Dedifferentiated amniotic fluid mesenchymal stem cell (primary cell): Measurements from ENCODE around the gene NPEPPS.
"Not testable (repeated sequence)": the region's sequence is repeated elsewhere in the genome, so short reads cannot be mapped to it uniquely, and the experiment has no call there.

Source experiments
- DNase-seq: peaks from one replicate; pipeline ENCODE4 v3.0.0-alpha.2; 2016; ENCODE audit errors: extremely low spot score

NPEPPS gene

DNA sequence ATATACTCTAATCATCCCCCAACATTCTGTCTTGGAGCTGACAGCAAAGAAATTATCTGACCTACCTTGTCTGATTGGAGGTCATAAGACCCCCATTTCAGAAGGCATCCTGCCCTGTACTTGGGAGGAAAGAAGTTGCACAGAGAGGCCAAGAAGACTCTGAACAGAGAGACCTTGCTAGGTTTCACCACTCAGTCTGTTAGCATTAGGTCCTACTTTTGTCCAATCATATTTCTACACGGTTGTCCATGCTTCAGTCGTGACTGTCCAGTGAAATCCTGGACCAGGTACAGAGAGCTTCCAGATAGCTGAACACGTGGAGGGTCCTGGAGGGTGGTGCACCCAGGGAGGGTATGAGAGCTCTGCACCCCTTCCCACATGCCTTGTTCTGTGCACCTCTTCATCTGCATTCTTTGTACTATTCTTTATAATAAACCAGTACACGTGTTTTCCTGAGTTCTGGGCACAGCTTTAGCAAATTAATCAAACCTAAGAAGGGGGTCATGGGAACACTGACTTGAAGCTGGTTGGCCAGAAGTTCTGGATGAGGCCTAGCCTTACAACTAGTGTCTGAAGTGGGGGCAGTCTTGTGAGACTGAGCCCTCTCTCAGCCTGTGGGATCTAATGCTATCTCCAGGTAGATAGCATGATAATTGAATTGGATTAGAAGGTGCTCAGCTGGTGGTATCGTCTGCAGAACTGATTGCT lies 30.9 kb downstream of the NPEPPS start:
- not testable (repeated sequence) for DNase-seq

DNA sequence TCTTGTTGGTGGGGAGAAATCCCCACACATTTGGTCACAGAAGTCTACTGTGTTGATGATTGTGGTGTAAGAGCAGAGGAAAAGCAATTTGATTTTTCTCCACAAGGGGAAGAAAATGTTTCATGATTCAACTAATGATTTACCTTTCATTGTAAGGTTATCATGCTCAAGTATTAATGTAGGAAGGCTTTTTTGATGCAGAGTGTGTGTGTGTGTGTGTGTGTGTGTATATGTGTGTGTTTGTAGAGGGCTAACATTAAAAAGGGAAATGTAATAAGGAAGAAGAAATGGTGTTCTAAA lies 31.4 kb downstream of the NPEPPS start:
- not testable (repeated sequence) for DNase-seq

DNA sequence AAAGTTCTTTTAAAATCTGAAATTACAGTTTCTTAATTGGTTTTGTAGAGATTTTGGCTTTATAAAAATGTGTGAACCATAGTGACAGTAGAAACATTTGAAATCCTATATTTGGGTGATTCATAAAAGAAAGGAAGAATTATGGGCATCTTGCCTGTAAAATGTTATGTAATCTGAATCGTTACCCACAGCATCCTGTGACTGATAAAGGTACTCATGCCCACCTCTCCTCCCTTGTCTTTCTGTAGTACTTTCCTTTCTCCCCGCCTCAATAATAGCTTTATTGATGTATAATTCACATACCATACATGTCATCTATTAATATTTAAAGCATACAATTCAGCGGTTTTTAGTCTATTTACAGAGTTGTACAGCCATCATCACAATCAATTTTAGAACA lies 36.4 kb downstream of the NPEPPS start:
- DNase-seq = not testable (repeated sequence)

DNA sequence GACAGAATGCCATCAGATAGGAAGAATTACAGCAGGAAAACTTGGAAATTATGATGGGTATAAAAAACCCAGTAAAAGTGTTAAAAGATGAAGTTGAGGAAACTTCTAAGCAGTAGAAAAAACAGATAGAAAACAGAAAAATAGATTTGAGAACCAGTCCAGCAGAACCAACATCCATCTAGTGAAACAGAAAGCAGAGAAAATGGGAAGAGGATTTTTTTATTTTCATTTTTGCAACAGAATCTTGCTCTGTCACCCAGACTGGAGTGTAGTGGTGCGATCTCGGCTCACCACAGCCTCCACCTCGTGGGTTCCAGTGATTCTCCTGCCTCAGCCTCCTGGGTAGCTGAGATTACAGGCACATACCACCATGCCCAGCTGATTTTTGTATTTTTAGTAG lies 41.7 kb downstream of the NPEPPS start:
- not testable (repeated sequence) for DNase-seq

DNA sequence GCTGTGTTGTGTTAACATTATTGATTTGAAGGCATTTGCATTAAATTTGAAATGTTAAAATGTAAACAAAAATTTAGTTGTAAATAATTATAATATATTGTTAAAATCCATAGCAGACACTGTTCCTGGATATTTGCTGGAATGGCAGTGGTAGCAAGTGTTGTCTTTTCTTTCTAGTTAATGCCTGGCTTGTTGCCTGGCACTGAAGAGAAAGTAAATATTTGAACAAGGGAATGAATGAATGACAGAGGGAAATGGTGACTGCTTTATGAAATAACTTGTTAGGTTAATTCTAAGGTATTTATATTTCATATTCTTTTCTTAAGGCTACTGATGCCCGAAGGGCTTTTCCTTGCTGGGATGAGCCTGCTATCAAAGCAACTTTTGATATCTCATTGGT lies 51.5 kb downstream of the NPEPPS start:
- not testable (repeated sequence) for DNase-seq

DNA sequence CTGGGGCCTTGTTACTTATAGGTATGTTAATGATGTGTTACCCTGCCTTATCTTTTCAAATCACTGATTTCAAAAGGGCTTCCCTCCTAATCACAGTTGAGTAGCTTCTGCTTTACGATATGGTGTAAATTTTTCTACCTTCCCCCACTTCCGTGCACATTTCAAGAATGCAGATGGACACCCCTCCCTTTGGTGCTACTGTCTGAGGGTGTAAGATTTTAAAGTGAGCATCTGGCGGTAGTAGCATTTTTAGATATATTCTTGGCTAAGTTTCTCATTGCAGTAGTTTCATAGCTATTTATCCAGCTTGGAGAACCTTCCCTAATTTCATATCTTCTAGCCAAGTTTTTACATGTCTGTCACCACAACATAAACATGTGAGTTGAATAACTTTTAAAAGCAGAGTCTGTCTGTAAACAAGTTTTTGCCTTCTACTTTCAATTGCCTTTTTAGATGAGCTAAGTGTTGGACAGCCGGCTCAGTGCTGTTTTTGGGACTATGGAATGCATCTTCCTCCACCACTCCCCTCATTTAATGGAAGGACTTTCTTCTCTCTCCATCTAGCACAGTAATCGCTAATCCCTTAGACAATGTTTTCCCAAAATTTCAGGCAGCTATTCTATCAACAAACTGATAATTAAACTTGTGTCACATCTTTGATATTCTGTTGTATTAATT lies 55.6 kb downstream of the NPEPPS start:
- not testable (repeated sequence) for DNase-seq

DNA sequence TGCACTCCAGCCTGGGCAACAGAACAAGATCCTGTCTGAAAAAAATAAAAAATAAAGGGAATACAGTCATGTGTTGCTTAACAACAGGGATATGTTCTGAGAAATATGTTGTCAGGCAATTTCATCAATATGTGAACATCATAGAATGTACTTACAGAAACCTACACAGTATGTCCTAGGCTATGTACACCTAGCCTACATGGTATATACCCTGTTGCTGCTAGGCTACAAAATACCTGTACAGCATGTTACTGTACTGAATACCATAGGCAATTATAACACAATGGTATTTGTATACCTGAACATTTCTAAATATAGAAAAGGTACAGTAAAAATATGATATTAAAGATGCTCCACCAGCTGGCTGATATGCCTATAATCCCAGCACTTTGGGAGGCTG lies 62.6 kb downstream of the NPEPPS start:
- DNase-seq = not testable (repeated sequence)

DNA sequence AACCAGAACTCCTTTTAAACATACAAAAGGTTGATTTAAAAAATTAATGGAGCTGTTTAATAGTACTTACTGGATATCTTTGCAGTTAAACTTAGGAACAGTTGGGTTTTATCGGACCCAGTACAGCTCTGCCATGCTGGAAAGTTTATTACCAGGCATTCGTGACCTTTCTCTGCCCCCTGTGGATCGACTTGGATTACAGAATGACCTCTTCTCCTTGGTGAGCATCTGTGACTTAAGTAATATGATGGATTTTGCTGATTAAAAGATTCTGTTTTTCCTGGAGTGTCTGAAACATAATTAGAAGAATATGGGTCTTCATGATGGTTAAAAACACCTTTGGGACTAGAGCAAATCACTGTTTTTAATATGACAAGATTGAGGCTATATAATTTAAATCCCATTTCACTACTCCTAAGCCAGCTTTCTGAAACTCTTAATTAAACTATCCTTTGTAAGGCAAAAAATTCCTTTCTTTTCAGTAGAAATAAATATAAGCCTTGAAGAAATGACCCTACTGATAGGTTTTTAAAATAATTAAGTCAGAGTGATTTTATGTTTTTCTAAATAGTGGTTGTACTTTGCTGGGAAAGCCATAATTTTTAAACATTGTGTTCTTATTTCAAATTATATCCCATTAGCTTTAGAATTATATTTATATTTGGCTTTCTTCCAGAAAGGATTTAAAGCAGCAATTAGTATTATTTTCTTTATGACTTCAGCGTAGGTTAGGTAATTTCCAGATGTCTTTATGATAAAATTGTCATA lies 73.1 kb downstream of the NPEPPS start:
- DNase-seq = no peak

DNA sequence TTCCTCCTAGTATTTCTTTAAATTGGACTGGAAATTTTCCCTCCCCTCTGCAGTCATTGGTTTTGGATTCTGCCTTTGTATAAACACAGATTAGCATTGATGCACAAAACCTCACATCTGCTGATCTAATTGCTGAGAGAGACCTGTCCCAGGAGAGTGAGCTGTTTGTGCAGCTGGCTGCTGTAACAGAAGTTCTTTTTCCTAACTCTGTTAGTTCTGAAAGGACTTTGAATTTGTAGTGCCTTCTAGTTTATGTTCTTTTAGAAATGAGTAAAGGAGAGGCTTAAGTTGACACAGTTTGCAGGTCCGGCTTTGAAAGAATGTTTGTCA lies 73.7 kb downstream of the NPEPPS start:
- no peak for DNase-seq

DNA sequence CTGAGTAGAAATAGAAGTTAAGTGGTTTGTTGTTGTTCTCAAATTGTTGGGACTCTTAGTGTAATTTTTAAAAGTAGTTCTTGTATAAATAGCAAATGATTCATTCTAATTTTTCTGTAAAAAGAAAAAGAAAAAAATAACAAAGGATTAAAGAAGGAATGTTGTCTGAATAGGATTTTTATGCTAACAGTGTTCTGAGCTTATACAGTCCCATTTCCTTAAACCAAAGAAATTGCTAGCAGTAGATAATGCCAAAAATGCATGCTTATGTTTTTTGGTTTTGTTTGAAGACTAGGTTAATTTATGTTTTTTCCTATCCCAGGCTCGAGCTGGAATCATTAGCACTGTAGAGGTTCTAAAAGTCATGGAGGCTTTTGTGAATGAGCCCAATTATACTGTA lies 74.1 kb downstream of the NPEPPS start:
- peak; percentile 26 for DNase-seq

DNA sequence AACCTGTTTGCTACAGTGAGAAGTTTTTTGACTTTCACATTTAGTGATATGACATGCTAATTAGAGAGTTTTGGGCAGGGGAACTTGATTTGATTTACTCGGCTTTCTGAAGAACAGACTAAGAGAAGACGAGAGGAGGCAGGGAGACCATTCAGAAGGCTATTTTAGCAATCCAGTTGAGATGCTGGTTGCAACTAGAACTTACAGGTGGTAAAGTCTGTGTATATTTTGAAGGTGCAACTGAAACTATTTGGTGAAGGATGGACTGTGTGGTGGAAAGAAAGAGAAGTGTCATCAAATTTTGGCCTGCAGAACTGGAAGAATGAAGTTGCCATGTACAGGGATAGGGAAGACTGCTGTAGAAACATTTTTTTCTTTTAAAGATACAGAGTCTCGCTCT lies 76.6 kb downstream of the NPEPPS start:
- no peak for DNase-seq

DNA sequence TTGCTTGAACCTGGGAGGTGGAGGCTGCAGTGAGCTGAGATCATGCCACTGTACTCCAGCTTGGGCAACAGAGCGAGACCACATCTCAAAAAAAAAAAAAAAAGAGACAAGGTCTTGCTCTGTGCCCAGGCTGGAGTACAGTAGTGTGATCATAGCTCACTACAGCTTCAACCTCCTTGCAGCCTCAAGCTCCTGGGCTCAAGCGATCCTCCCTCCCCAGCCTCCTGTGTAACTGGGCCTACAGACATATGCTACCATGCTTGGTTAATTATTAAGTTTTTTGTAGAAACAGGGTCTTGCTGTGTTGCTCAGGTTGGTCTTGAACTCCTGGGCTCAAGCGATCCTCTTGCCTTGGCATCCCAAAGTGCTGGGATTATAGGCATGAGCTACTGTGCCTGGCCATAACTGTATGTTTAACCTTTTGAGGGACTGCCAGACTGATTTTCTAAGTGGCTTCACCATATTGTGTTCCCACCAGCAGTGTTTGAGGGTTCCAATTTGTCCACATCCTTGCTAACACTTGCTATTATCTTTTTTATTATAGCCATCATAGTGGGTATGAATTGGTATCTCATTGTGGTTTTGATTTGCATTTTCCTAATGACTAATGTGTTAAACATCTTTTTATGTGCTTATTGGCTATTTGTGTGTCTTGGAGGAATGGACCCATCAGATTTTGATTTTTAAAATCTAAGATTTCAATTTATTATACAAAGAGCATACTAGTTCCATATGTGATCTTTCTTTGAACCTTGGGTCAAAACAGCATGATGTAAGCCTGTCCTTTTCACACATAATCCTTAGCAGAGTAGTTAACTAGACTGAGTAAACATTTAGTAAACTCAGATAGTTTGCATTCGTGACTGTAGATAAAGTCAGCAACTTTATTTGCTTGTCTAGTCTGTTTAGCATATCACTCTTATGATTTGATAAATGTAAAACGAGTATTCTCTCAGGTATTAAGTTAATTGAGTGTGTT lies 80.8 kb downstream of the NPEPPS start:
- DNase-seq = no peak

DNA sequence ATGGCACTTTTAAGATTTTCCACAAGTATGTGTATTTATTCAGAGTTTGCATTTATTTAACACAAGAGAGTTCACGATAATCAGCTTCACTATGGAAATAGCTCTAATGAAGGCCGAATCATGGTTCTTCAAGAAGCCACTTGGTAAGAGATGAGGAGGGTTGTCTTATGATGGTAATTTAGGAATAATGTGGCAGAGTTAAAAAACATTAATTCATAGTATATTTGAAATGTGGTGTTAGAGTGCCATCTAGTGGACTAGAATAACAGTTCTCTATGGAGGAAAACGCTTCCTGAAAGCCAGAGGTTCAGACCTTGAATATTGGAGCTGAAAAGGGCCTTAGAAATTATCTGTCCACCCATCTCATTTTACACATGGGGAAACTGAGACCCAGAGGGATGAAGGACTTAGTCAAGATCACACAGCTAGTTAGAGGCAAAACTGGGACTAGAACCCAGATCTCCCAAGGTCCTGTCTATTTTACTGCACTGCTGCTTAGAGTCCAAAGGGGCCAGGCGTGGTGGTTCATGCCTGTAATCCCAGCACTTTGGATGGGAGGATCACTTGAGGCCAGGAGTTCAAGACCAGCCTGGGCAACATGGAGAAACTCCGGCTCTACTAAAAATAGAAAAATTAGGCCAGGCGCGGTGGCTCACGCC lies 85.0 kb downstream of the NPEPPS start:
- peak; percentile 76 for DNase-seq

DNA sequence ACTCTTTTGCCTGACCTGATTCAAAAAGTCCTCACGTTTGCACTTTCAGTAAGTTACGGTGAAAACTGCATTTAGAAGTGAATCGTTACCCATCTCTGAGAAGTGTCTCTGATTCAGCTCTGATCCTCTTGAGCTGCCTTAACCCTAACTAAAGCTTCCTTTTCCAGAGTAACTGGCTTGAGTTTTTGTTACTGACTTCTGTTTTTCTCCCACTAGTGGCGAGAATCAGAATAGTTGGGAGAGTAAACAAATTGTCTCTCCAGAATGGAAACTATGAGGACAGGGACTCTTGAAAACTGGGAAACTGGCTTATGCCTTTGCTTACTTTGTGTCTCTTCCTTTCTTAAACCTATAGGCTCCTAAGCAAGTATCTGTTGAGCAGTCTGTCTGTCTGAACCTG lies 87.5 kb downstream of the NPEPPS start:
- DNase-seq = no peak

DNA sequence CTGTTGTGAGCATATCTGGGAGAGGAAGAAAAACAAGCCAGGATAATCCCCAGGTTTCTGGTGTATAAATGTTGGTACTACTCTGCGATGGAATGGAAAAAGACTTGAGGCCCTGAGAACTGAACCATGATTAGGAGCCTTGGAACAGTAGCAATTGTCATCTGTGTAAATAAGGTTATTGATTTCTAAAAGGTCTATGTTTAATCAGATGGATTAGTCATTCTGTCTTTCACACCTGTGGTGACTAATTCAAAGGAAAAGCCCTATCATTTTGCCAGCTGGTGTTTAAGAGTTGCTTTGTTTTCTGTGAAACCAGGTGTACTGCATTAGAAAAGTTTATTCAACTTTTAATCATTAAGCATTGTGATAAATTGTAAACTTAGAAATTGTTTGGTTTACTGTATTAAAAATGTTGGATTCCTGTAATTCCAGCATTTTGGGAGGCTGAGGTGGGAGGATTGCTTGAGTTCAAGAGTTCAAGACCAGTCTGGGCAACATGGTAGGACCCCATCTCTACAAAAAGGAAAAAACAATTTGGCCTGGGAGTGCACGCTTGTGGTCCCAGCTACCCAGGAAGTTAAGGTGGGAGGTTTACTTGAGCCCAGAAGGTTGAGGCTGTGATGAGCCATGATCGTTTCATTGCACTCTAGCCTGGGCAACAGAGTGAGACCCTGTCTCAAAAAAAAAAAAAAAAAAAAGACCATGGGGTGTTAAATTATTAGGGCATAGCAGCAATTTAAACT lies 89.8 kb downstream of the NPEPPS start:
- no peak for DNase-seq

DNA sequence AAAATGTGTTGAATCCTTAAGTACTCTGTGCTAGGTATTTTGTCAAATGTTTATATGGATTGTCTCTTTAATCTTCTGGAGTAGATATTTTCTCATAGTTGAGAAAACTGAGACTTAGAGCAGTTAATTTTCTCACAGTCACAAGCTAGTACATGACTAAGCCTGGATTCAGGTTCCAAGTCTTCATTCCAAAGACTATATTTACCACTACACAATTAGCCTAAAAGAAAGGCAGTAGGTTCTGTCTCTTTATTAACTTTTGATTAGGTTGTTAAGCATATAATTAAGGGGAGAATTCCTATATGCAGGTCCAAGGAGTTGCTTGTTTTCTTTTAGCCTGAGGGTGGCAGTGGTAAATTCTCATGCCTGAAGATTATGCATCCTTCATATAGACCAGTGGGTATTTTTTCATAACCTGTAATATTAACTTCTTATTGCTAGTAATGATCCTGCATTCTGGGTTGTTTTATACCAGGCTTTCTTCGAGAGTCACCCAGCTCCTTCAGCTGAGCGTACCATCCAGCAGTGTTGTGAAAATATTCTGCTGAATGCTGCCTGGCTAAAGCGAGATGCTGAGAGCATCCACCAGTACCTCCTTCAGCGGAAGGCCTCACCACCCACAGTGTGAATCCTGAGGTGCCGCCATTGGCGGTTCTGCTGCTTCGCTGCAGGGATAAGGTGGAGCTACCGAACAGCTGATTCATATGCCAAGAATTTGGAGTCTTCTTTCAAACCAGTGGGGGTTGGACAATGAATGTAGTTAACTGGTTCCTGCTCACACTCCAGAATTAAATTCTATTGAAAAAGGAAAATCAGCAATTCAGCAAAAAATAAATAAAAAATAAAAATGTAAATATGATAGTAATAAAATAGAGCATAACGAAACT lies 90.6 kb downstream of the NPEPPS start:
- peak; percentile 79 for DNase-seq

DNA sequence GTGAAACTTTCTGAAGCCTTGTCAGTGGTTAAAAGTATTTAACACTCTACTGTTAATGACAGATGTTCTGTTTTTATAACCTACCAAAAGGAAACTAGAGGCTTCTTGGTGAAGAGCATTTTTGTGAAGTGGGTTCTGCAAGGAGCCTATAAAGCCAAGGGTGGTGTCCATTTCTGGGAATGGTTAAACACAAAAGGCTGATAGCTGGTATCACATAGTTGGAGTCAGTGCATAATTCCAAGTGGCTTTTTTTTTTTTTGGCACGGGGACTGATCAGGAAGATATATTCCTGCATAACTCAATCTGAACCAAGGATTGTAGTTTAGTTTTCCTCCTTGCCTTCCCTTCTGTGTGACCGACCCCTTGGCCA lies 91.3 kb downstream of the NPEPPS start:
- no peak for DNase-seq

DNA sequence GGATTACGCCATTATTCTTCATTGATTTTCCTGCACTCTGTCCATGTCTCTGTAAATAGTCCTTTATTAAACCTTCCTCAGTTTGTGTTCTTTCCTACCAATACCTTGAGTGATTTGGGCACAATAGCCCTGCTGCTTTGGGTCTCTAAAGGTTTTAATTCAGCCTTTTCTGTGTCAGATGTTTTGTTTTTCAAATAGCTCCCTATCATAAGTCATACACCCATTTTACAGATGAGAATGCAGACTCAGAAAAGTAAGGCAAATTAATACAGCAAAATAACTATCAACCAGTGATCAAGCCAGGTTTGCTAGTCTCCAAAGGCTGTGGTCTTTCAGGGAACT lies 93.8 kb downstream of the NPEPPS start:
- DNase-seq = no peak

DNA sequence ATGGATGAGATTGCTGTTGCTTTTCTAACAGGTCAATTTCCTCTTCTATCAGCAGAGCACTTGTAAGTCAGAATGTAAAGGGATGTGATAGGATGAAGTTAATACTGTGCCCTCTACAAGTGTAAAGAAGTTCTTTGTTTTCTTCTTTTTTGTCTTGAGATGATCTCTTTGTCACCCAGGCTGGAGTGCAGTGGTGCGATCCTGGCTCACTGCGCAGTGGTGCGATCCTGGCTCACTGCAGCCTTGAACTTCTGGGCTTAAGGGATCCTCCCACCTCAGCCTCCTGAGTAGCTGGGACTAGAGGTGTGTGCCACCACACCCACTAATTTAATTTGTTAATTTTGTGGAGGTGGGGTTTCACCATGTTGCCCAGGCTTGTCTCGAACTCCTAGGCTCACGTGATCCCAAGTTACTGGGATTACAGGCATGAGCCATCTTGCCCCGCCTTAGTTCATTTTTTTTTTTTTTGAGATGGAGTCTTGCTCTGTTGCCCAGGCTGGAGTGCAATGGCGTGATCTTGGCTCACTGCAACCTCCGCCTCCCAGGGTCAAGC lies 97.2 kb downstream of the NPEPPS start:
- no peak for DNase-seq

DNA sequence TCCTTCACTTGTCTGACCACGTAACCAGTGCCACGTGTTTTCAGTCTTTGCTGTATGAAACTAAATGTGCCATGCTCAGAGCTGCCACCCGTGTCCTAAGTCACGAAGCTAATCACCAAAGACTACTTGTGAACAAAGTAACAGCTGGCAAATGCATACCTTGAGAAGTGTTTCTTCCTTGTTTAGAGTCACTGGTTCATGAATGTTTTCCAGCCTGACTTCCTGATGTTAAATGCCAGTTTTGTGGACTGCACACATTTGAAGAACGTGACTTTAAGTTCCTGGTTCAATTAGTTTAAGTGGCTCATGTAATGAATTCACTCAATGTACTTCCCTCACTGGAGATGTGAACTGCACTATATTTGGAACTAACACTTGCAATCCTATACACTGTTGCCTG lies 98.9 kb downstream of the NPEPPS start:
- DNase-seq = no peak
